Measurements from ENCODE around the gene CABP2. TPM values are rescaled to one million over a fixed set of nuclear protein-coding genes. Genes with fewer than 3 reads are reported as not detected.

The CABP2 gene
- total RNA-seq, 2 donors from 2014 or later: not detected

- H3K9me3 ChIP-seq: no peaks in the 10 kb centered on the region
- TF ChIP-seq CTCF (IDR thresholded peaks at IDR 0.05): no peak
- no peak overlapping the region for H3K27ac ChIP-seq
- DNase-seq: no peak
- H3K4me1 ChIP-seq: no peaks in the 10 kb centered on the region
- no peak overlapping the region for H3K9ac ChIP-seq (ENCODE audit: low read depth in 2 of 2, low read length in 2 of 2)
- no peaks in the 10 kb centered on the region for H3K27me3 ChIP-seq
- no peaks in the 10 kb centered on the region for H3K36me3 ChIP-seq
- H3K4me3 ChIP-seq: no peak overlapping the region
- intact Hi-C loops (cut with DNase I): no loop called here
These were observed 15.1 kb upstream of the CABP2 start for GRCh38 chr11:67538306-67538705.

- Histone ChIP-seq H3K9ac (ENCODE audit: low read depth in 2 of 2, low read length in 2 of 2) (no peak overlapping the region), H3K4me1 (no peaks in the 10 kb centered on the region), H3K27me3 (no peaks in the 10 kb centered on the region), H3K36me3 (no peaks in the 10 kb centered on the region), H3K4me3 (no peak overlapping the region), H3K9me3 (no peaks in the 10 kb centered on the region), H3K27ac (peak overlapping the region; percentile 49)
- TF ChIP-seq CTCF (IDR thresholded peaks at IDR 0.05): no peak
- DNase-seq: no peak
- intact Hi-C loops (cut with DNase I): no loop called here
These were observed 12.3 kb upstream of the CABP2 start for GRCh38 chr11:67535561-67535960.

GRCh38 chr11:67534070-67534679 lies 10.9 kb upstream of the CABP2 start:
- no peak overlapping the region for H3K9ac ChIP-seq (ENCODE audit: low read depth in 2 of 2, low read length in 2 of 2)
- TF ChIP-seq CTCF (IDR thresholded peaks at IDR 0.05): no peak
- H3K27ac ChIP-seq: no peak overlapping the region
- no peak for DNase-seq
- no peaks in the 10 kb centered on the region for H3K36me3 ChIP-seq
- H3K4me1 ChIP-seq: no peaks in the 10 kb centered on the region
- no peaks in the 10 kb centered on the region for H3K27me3 ChIP-seq
- H3K4me3 ChIP-seq: no peak overlapping the region
- intact Hi-C loops (cut with DNase I): no loop called here
- H3K9me3 ChIP-seq: no peaks in the 10 kb centered on the region

- DNase-seq: no peak
- no peaks in the 10 kb centered on the region for H3K9me3 ChIP-seq
- H3K4me1 ChIP-seq: no peaks in the 10 kb centered on the region
- no peak overlapping the region for H3K27ac ChIP-seq
- intact Hi-C loops (cut with DNase I): no loop called here
- TF ChIP-seq CTCF (IDR thresholded peaks at IDR 0.05): no peak
- H3K27me3 ChIP-seq: no peaks in the 10 kb centered on the region
- no peak overlapping the region for H3K4me3 ChIP-seq
- no peak overlapping the region for H3K9ac ChIP-seq (ENCODE audit: low read depth in 2 of 2, low read length in 2 of 2)
- H3K36me3 ChIP-seq: no peaks in the 10 kb centered on the region
These were observed 9.6 kb upstream of the CABP2 start for GRCh38 chr11:67532889-67533288.

- no peak overlapping the region for H3K4me3 ChIP-seq
- no peaks in the 10 kb centered on the region for H3K36me3 ChIP-seq
- DNase-seq: no peak
- no peak for TF ChIP-seq CTCF (IDR thresholded peaks at IDR 0.05)
- no peak overlapping the region for H3K27ac ChIP-seq
- H3K9me3 ChIP-seq: no peaks in the 10 kb centered on the region
- intact Hi-C loops (cut with DNase I): no loop called here
- no peak overlapping the region for H3K9ac ChIP-seq (ENCODE audit: low read depth in 2 of 2, low read length in 2 of 2)
- H3K4me1 ChIP-seq: peaks cover 5% of the 10 kb centered on the region
- H3K27me3 ChIP-seq: no peaks in the 10 kb centered on the region
These were observed 7.0 kb upstream of the CABP2 start for GRCh38 chr11:67530282-67530592.
